Panc1 (cell line): ENCODE results near the gene PADI2. TPM values are rescaled to one million over a fixed set of nuclear protein-coding genes. Genes with fewer than 3 reads are reported as not detected.
A peak's percentile ranks its signal among the peaks of the same experiment; 100 is the strongest.

Experiments
- ATAC-seq: fragments of 200-7000 bp; cut with Tn5 transposase; 2 replicates; pipeline ENCODE4 v1.9.1; 2020; ENCODE audit warnings: mild to moderate bottlenecking, moderate library complexity
- BruUV-seq: library from RNA; stranded (reverse); fragments of 400-500 nt; replicated peaks from 2 replicates; lab custom pipeline; 2021; lab: Mats Ljungman, UMichigan
- CTCF ChIA-PET: fragments of 300-600 bp; sonication (Branson Sonifier 250); formaldehyde crosslinking; loops from one replicate; lab custom pipeline; 2022; ENCODE audit warnings: antibody characterized with exemption; lab: Charles Lee
- POLR2A ChIA-PET: fragments of 300-600 bp; sonication (Branson Sonifier 250); formaldehyde crosslinking; loops from one replicate; lab custom pipeline; 2022; ENCODE audit warnings: antibody characterized with exemption; lab: Charles Lee
- DNase-seq: peaks from one replicate; pipeline ENCODE4 v3.0.0-alpha.2; 2010; ENCODE audit warnings: low read depth, low spot score
- H3K27ac ChIP-seq: 2 replicates; pipeline ENCODE4 v1.5.1; 2011; ENCODE audit warnings: mild to moderate bottlenecking, low read length, inconsistent platforms
- H3K27me3 ChIP-seq: fragments of 200-500 bp; sonication (Bioruptor generic); 2 replicates; pipeline ENCODE4 v1.6.0; 2014; ENCODE audit warnings: low read length, inconsistent platforms; ENCODE audit not compliant: control insufficient read depth, insufficient read depth
- H3K36me3 ChIP-seq: fragments of 200-500 bp; sonication (Bioruptor generic); 2 replicates; pipeline ENCODE4 v1.5.1; 2014; ENCODE audit warnings: inconsistent platforms, mild to moderate bottlenecking, low read length, moderate library complexity; ENCODE audit not compliant: control insufficient read depth, insufficient read depth
- H3K4me1 ChIP-seq: 2 replicates; pipeline ENCODE4 v1.5.1; 2011; ENCODE audit warnings: inconsistent platforms, mild to moderate bottlenecking, low read length, moderate library complexity; ENCODE audit not compliant: control insufficient read depth, insufficient read depth
- H3K4me3 ChIP-seq, 2 experiments: 2 replicates each; pipeline ENCODE4 v1.5.1; 2011 to 2012; ENCODE audit warnings: low read depth in 2 of 2, low read length in 2 of 2, mild to moderate bottlenecking in 2 of 2, inconsistent platforms in 1 of 2, moderate library complexity in 1 of 2
- H3K9me3 ChIP-seq: fragments of 200-500 bp; sonication (Bioruptor generic); 2 replicates; pipeline ENCODE4 v1.5.1; 2014; ENCODE audit warnings: low read depth, mild to moderate bottlenecking, inconsistent platforms, low read length, moderate library complexity; ENCODE audit not compliant: control insufficient read depth, insufficient read depth
- CTCF ChIP-seq: fragments of 450-650 bp; IDR thresholded peaks from 2 replicates; pipeline ENCODE4 v1.5.1; 2017; ENCODE audit warnings: mild to moderate bottlenecking
- POLR2AphosphoS5 ChIP-seq: IDR thresholded peaks from 2 replicates; pipeline ENCODE4 v1.6.1; 2012; ENCODE audit warnings: mild to moderate bottlenecking, low read depth, low read length, moderate library complexity
- SIN3A ChIP-seq: IDR thresholded peaks from 2 replicates; pipeline ENCODE4 v1.6.1; 2012; ENCODE audit warnings: low read depth, mild to moderate bottlenecking, low read length, moderate library complexity, borderline replicate concordance; ENCODE audit not compliant: insufficient read depth
- TCF7L2 ChIP-seq: IDR thresholded peaks from 2 replicates; pipeline ENCODE4 v1.6.1; 2011; ENCODE audit warnings: mild to moderate bottlenecking, low read depth, low read length, inconsistent platforms
- in situ Hi-C: cut with HindIII; loops from 2 replicates; pipeline ENCODE4 v1.10.0; 2016; ENCODE audit warnings: low sequenced_read_pairs, low pct_unique_long_range_greater_than_20kb
- intact Hi-C: fragments of 100-400 bp; cut with micrococcal nuclease; formaldehyde crosslinking; loops from one replicate; pipeline ENCODE4 v1.10.0; 2022; ENCODE audit not compliant: unreplicated experiment
- total RNA-seq: library from RNA; stranded (reverse); gene quantifications from one replicate; pipeline ENCODE4 v1.2.1, GENCODE V29; 2021; ENCODE audit not compliant: unreplicated experiment
- TF ChIP-seq, protein P1 (sequence below), 2 experiments: IDR thresholded peaks; 2 replicates each; pipeline ENCODE4 v1.6.1; 2011 to 2012; ENCODE audit warnings: low read depth in 2 of 2, control low read depth in 1 of 2, low read length in 1 of 2, mild to moderate bottlenecking in 1 of 2, moderate library complexity in 1 of 2; ENCODE audit not compliant: insufficient read depth in 1 of 2

Gene PADI2
- total RNA-seq, 1 experiment from 2014 or later: 507 TPM

DNA sequence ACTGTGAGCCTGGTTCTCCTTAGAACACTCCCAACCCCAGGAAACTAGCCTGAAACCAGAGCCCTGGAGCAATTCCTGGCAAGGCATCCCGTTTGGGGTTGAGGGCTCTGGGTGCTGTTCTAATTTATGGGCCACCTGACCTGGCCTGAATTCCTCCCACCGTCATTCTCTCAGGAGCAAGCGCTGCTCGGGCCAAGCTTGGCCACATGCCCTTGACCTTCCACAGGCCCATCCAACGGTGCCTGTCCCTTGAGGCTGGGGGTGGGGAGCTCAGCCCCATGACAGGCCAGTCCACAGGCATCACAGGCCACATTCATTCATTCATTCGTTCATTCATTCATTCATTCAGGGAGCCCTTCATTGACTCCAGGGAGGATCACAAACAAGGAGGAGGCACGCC is 5.3 kb downstream of the PADI2 start:
- in situ Hi-C loops (no loop called here), intact Hi-C loops (no loop called here)
- DNase-seq (no peak), ATAC-seq (0 out of 2 replicates have a peak, but pooled peaks have one; percentile 8)
- no TSS peak for BruUV-seq
- ChIA-PET CTCF (no interaction called here), POLR2A (interaction anchor here (0.6 kb wide), 1 partner anchor 1444 kb away, joined by 3 read pairs; no protein-coding TSS in a partner anchor)
- TF ChIP-seq SIN3A (no peak), TCF7L2 (no peak), POLR2AphosphoS5 (no peak), CTCF (no peak)
- TF ChIP-seq, protein P1, sequence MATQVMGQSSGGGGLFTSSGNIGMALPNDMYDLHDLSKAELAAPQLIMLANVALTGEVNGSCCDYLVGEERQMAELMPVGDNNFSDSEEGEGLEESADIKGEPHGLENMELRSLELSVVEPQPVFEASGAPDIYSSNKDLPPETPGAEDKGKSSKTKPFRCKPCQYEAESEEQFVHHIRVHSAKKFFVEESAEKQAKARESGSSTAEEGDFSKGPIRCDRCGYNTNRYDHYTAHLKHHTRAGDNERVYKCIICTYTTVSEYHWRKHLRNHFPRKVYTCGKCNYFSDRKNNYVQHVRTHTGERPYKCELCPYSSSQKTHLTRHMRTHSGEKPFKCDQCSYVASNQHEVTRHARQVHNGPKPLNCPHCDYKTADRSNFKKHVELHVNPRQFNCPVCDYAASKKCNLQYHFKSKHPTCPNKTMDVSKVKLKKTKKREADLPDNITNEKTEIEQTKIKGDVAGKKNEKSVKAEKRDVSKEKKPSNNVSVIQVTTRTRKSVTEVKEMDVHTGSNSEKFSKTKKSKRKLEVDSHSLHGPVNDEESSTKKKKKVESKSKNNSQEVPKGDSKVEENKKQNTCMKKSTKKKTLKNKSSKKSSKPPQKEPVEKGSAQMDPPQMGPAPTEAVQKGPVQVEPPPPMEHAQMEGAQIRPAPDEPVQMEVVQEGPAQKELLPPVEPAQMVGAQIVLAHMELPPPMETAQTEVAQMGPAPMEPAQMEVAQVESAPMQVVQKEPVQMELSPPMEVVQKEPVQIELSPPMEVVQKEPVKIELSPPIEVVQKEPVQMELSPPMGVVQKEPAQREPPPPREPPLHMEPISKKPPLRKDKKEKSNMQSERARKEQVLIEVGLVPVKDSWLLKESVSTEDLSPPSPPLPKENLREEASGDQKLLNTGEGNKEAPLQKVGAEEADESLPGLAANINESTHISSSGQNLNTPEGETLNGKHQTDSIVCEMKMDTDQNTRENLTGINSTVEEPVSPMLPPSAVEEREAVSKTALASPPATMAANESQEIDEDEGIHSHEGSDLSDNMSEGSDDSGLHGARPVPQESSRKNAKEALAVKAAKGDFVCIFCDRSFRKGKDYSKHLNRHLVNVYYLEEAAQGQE (IDR thresholded peaks at IDR 0.05; ENCODE audit: insufficient read depth in 1 of 2, low read depth in 2 of 2, low read length in 1 of 2): no peak
- Histone ChIP-seq H3K27me3 (no peaks in the 10 kb centered on the region), H3K4me3 (peak overlapping the region in 1 of 2 experiments; percentile 15; a peak in 2 of 4 replicates), H3K36me3 (no peaks in the 10 kb centered on the region), H3K4me1 (peaks cover 74% of the 10 kb centered on the region), H3K9me3 (no peaks in the 10 kb centered on the region), H3K27ac (peak overlapping the region; percentile 68)

DNA sequence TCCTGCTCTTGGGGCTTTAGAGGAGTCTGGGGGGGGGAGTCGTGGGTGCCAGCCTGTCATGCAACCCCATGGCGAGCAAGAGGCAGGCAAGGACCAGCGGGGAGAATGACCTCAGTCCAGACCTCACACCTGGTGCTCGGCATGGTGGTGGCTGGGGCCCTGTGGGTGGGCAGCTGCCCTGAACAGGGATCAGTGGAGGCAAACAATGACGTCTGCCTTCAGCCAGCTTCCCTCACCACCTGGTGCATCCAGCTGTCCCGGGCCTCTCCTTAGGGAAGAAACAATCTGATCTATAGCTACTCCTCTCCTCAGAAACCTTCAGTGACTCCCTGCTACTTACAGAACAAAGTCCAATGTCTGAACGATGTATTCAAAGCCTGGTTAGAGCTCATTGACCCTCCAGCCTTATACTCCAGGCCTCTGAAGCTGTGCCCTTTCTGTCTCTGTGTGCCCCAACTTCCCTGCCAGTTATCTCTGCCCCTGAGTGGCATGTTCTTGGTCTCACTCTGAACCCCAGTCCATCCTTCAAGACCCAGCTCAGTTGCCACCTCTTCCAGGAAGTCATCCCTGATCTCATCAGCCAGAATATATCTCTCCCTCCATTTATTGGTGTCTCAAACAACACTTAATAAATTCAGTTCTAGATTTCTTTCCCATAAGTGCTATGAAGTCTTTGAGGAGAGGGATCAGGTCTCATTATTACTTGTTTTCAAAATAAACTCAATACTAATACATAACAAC is 6.6 kb downstream of the PADI2 start:
- H3K4me3 ChIP-seq: no peak overlapping the region
- no peak for DNase-seq
- ATAC-seq: no peak
- BruUV-seq: TSS peak; percentile 0
- peaks cover 77% of the 10 kb centered on the region for H3K4me1 ChIP-seq
- TF ChIP-seq SIN3A: no peak
- no peak for TF ChIP-seq TCF7L2
- TF ChIP-seq, protein P1 (IDR thresholded peaks at IDR 0.05; ENCODE audit: insufficient read depth in 1 of 2, low read depth in 2 of 2, low read length in 1 of 2): no peak
- TF ChIP-seq CTCF: no peak
- TF ChIP-seq POLR2AphosphoS5: no peak; the same call in 1 of the 2 replicates
- ChIA-PET POLR2A (interaction anchor here (0.6 kb wide), 1 partner anchor 218 kb away, joined by 3 read pairs; no protein-coding TSS in a partner anchor), CTCF (interaction anchor here (0.7 kb wide), 1 partner anchor 291 kb away, joined by 3 read pairs; no protein-coding TSS in a partner anchor)
- no peaks in the 10 kb centered on the region for H3K27me3 ChIP-seq
- in situ Hi-C loops: no loop called here
- no peaks in the 10 kb centered on the region for H3K9me3 ChIP-seq
- H3K36me3 ChIP-seq: no peaks in the 10 kb centered on the region
- intact Hi-C loops: no loop called here
- H3K27ac ChIP-seq: peak overlapping the region; percentile 68
